Right ventricle myocardium inferior (tissue), 1 donor: ENCODE measurements around the gene TRAK1. TPM values are rescaled to one million over a fixed set of nuclear protein-coding genes. Genes with fewer than 3 reads are reported as not detected.
A peak's percentile ranks its signal among the peaks of the same experiment; 100 is the strongest.

Experiments
- ATAC-seq: fragments of 200-7000 bp; cut with Tn5 transposase; one replicate; pipeline ENCODE4 v1.9.1; 2020; ENCODE audit warnings: mild to moderate bottlenecking, moderate library complexity
- DNase-seq: peaks from one replicate; pipeline ENCODE4 v3.0.0; 2021; ENCODE audit errors: missing footprints
- intact Hi-C: fragments of 100-400 bp; cut with DNase I; formaldehyde crosslinking; loops from one replicate; pipeline ENCODE4 v1.11.0; 2022
- total RNA-seq: library from RNA; stranded (reverse); fragmentation: NEBNext Ultra II Directional; extraction: Animal tissue kit (Norgen Biotek cat#: 25700); gene quantifications from one replicate; pipeline ENCODE4 v1.2.1, GENCODE V29; 2021
- donor health status: DM: no; HTN: yes; CAD: no; lungs with severe emphysema.

TRAK1 gene
- total RNA-seq, 1 donor from 2014 or later, result 267 TPM

GRCh38 chr3:42163622-42164244 lies 72.6 kb downstream of the TRAK1 start:
- intact Hi-C loops, result no loop called here
- ATAC-seq, result no peak
- DNase-seq, result no peak

GRCh38 chr3:42164656-42165055 lies 73.5 kb downstream of the TRAK1 start:
- DNase-seq, result peak; percentile 45
- intact Hi-C loops, result no loop called here
- ATAC-seq, result no peak

- intact Hi-C loops, result no loop called here
- ATAC-seq (no peak), DNase-seq (no peak)
Measured at GRCh38 chr3:42165211-42165610, 74.1 kb downstream of the TRAK1 start.

GRCh38 chr3:42166214-42166613 lies 75.1 kb downstream of the TRAK1 start:
- ATAC-seq, result peak; percentile 56
- intact Hi-C loops, result no loop called here
- DNase-seq, result peak; percentile 28

- ATAC-seq (peak; percentile 66), DNase-seq (peak; percentile 26)
- intact Hi-C loops, result no loop called here
Measured at GRCh38 chr3:42166662-42167300, 75.6 kb downstream of the TRAK1 start.

GRCh38 chr3:42169579-42170120 lies 78.5 kb downstream of the TRAK1 start:
- DNase-seq, result no peak
- intact Hi-C loops, result no loop called here
- ATAC-seq, result no peak

GRCh38 chr3:42172047-42172654 lies 81.0 kb downstream of the TRAK1 start:
- DNase-seq (peak; percentile 31), ATAC-seq (no peak)
- intact Hi-C loops, result no loop called here

- intact Hi-C loops, result no loop called here
- DNase-seq, result no peak
Measured at GRCh38 chr3:42173307-42173706, 82.2 kb downstream of the TRAK1 start.

GRCh38 chr3:42174679-42175385 lies 83.7 kb downstream of the TRAK1 start:
- DNase-seq, result no peak
- intact Hi-C loops, result no loop called here
- ATAC-seq, result no peak

More at GRCh38 chr3:42173307-42173706, 82.2 kb downstream of the TRAK1 start:
- no peak for ATAC-seq

GRCh38 chr3:42175386-42176240 lies 84.5 kb downstream of the TRAK1 start:
- no peak for ATAC-seq
- DNase-seq, result no peak
- intact Hi-C loops, result no loop called here

GRCh38 chr3:42176242-42177034 lies 85.3 kb downstream of the TRAK1 start:
- intact Hi-C loops, result no loop called here
- DNase-seq (no peak), ATAC-seq (no peak)

- ATAC-seq, result no peak
- intact Hi-C loops, result no loop called here
- DNase-seq, result no peak
Measured at GRCh38 chr3:42177068-42177800, 86.1 kb downstream of the TRAK1 start.

GRCh38 chr3:42177801-42178150 lies 86.6 kb downstream of the TRAK1 start:
- intact Hi-C loops, result no loop called here
- ATAC-seq (no peak), DNase-seq (no peak)

- ATAC-seq, result peak; percentile 81
- intact Hi-C loops, result no loop called here
Measured at GRCh38 chr3:42179110-42179725, 88.1 kb downstream of the TRAK1 start.

GRCh38 chr3:42180901-42181300 lies 89.7 kb downstream of the TRAK1 start:
- DNase-seq, result no peak
- intact Hi-C loops, result loop anchor here (10.0 kb wide), 1 partner anchor 166 kb away; no protein-coding TSS in a partner anchor
- no peak for ATAC-seq

More at GRCh38 chr3:42179110-42179725, 88.1 kb downstream of the TRAK1 start:
- DNase-seq, result no peak

- ATAC-seq (no peak), DNase-seq (no peak)
- intact Hi-C loops, result loop anchor here (10.0 kb wide), 1 partner anchor 168 kb away; no protein-coding TSS in a partner anchor
Measured at GRCh38 chr3:42182555-42182954, 91.4 kb downstream of the TRAK1 start.
